Measurements from ENCODE around the gene USH1C. TPM values are rescaled to one million over a fixed set of nuclear protein-coding genes. Genes with fewer than 3 reads are reported as not detected.

The USH1C gene
- polyA plus RNA-seq, 1 donor, result 269 TPM

DNA sequence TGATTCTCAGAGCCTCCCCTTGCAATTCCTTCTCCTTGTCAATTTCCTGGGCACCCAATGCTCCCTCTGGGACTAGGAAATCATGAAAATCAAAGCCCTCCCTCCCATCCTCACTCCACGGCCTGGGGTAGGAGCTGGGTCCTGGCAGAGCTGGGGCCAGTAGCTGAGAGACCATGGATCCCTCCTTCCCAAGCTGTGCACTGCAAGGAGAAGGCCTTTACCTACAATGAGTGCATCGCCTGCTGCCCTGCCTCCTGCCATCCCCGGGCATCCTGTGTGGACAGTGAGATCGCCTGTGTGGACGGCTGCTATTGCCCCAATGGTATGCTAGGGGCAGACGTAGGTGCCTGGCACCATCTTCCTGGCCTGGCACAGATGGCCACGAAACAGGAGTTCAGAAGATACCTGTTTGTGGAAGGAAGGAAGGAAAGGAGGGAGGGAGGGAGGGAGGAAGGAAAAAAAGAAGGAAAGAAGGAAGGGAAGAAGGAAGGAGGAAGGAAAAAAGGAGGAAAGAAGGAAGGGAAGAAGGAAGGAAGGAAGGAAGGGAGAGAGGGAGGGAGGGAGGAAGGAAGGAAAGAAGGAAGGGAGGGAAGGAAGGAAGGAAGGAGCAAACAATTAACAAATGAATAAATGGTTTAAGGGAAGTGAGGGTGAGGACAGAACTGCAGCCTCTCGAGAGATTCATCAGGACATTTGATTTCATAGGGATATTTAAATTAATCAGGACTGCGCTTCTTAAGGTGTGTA lies 15.3 kb upstream of the USH1C start:
- DNase-seq, result no peak
- no peak overlapping the region for H3K27ac ChIP-seq (ENCODE audit: low read length)
- H3K36me3 ChIP-seq (ENCODE audit: control insufficient read depth, insufficient read depth, low read length), result no peaks in the 10 kb centered on the region
- no peak overlapping the region for H3K4me3 ChIP-seq (ENCODE audit: low read length)
- H3K27me3 ChIP-seq (ENCODE audit: control insufficient read depth, insufficient read depth, low read length), result no peaks in the 10 kb centered on the region
- H3K4me1 ChIP-seq (ENCODE audit: control insufficient read depth, insufficient read depth, low read length), result peaks cover 11% of the 10 kb centered on the region
- no peaks in the 10 kb centered on the region for H3K9me3 ChIP-seq (ENCODE audit: control insufficient read depth, low read depth, low read length)
- WGBS (ENCODE audit: insufficient coverage, low lambda C conversion rate), result 83% methylated on average over 3 of the region's 9 CpGs

- H3K4me3 ChIP-seq (ENCODE audit: low read length), result no peak overlapping the region
- H3K9me3 ChIP-seq (ENCODE audit: control insufficient read depth, low read depth, low read length), result no peaks in the 10 kb centered on the region
- H3K36me3 ChIP-seq (ENCODE audit: control insufficient read depth, insufficient read depth, low read length), result no peaks in the 10 kb centered on the region
- H3K27me3 ChIP-seq (ENCODE audit: control insufficient read depth, insufficient read depth, low read length), result no peaks in the 10 kb centered on the region
- H3K27ac ChIP-seq (ENCODE audit: low read length), result no peak overlapping the region
- no CpG with 5 or more reads among the region's 9 CpGs for WGBS (ENCODE audit: insufficient coverage, low lambda C conversion rate)
- peaks cover 11% of the 10 kb centered on the region for H3K4me1 ChIP-seq (ENCODE audit: control insufficient read depth, insufficient read depth, low read length)
- DNase-seq, result no peak
These were observed 14.7 kb upstream of the USH1C start for GRCh38 chr11:17558916-17559315.

GRCh38 chr11:17558025-17558780 lies 14.0 kb upstream of the USH1C start:
- H3K27me3 ChIP-seq (ENCODE audit: control insufficient read depth, insufficient read depth, low read length), result no peaks in the 10 kb centered on the region
- no peak for DNase-seq
- peaks cover 10% of the 10 kb centered on the region for H3K4me1 ChIP-seq (ENCODE audit: control insufficient read depth, insufficient read depth, low read length)
- no CpG with 5 or more reads among the region's 15 CpGs for WGBS (ENCODE audit: insufficient coverage, low lambda C conversion rate)
- no peaks in the 10 kb centered on the region for H3K9me3 ChIP-seq (ENCODE audit: control insufficient read depth, low read depth, low read length)
- no peak overlapping the region for H3K4me3 ChIP-seq (ENCODE audit: low read length)
- no peaks in the 10 kb centered on the region for H3K36me3 ChIP-seq (ENCODE audit: control insufficient read depth, insufficient read depth, low read length)
- no peak overlapping the region for H3K27ac ChIP-seq (ENCODE audit: low read length)

DNA sequence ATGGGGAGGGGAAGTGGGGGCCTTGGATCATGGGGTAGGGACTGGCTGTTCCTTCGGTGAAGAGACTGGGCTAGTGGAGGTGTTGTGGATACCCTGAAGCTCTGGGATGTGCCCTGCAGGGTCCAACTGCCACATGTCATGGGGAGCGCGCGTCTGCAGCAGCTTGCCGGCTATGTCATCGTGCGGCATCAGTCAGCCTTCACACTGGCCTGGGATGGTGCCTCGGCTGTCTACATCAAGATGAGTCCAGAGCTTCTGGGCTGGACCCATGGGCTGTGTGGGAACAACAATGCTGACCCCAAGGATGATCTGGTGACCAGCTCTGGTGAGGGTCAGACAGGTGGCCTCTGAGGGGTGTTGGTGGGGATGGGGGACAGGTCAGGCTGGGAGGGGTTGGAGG lies 12.8 kb upstream of the USH1C start:
- no peak for DNase-seq
- Histone ChIP-seq H3K9me3 (ENCODE audit: control insufficient read depth, low read depth, low read length) (no peaks in the 10 kb centered on the region), H3K4me3 (ENCODE audit: low read length) (no peak overlapping the region), H3K4me1 (ENCODE audit: control insufficient read depth, insufficient read depth, low read length) (peaks cover 5% of the 10 kb centered on the region), H3K36me3 (ENCODE audit: control insufficient read depth, insufficient read depth, low read length) (no peaks in the 10 kb centered on the region), H3K27me3 (ENCODE audit: control insufficient read depth, insufficient read depth, low read length) (no peaks in the 10 kb centered on the region), H3K27ac (ENCODE audit: low read length) (no peak overlapping the region)
- WGBS (ENCODE audit: insufficient coverage, low lambda C conversion rate), result no CpG with 5 or more reads among the region's 8 CpGs

- 100% methylated on average over 1 of the region's 4 CpGs for WGBS (ENCODE audit: insufficient coverage, low lambda C conversion rate)
- H3K4me1 ChIP-seq (ENCODE audit: control insufficient read depth, insufficient read depth, low read length), result no peaks in the 10 kb centered on the region
- no peaks in the 10 kb centered on the region for H3K36me3 ChIP-seq (ENCODE audit: control insufficient read depth, insufficient read depth, low read length)
- no peak overlapping the region for H3K27ac ChIP-seq (ENCODE audit: low read length)
- H3K9me3 ChIP-seq (ENCODE audit: control insufficient read depth, low read depth, low read length), result no peaks in the 10 kb centered on the region
- DNase-seq, result no peak
- no peaks in the 10 kb centered on the region for H3K27me3 ChIP-seq (ENCODE audit: control insufficient read depth, insufficient read depth, low read length)
- H3K4me3 ChIP-seq (ENCODE audit: low read length), result no peak overlapping the region
These were observed 10.3 kb upstream of the USH1C start for GRCh38 chr11:17554487-17554886.

GRCh38 chr11:17553249-17553546 lies 9.0 kb upstream of the USH1C start:
- Histone ChIP-seq H3K9me3 (ENCODE audit: control insufficient read depth, low read depth, low read length) (no peaks in the 10 kb centered on the region), H3K36me3 (ENCODE audit: control insufficient read depth, insufficient read depth, low read length) (no peaks in the 10 kb centered on the region), H3K27ac (ENCODE audit: low read length) (no peak overlapping the region), H3K4me3 (ENCODE audit: low read length) (no peak overlapping the region), H3K27me3 (ENCODE audit: control insufficient read depth, insufficient read depth, low read length) (no peaks in the 10 kb centered on the region), H3K4me1 (ENCODE audit: control insufficient read depth, insufficient read depth, low read length) (peaks cover under 1% of the 10 kb centered on the region)
- DNase-seq, result no peak
- no CpG with 5 or more reads among the region's 7 CpGs for WGBS (ENCODE audit: insufficient coverage, low lambda C conversion rate)

- Histone ChIP-seq H3K27me3 (ENCODE audit: control insufficient read depth, insufficient read depth, low read length) (no peaks in the 10 kb centered on the region), H3K4me3 (ENCODE audit: low read length) (no peak overlapping the region), H3K36me3 (ENCODE audit: control insufficient read depth, insufficient read depth, low read length) (no peaks in the 10 kb centered on the region), H3K4me1 (ENCODE audit: control insufficient read depth, insufficient read depth, low read length) (peaks cover 5% of the 10 kb centered on the region), H3K27ac (ENCODE audit: low read length) (no peak overlapping the region), H3K9me3 (ENCODE audit: control insufficient read depth, low read depth, low read length) (no peaks in the 10 kb centered on the region)
- no peak for DNase-seq
- WGBS (ENCODE audit: insufficient coverage, low lambda C conversion rate), result no CpG with 5 or more reads among the region's 10 CpGs
These were observed 8.4 kb upstream of the USH1C start for GRCh38 chr11:17552392-17553248.

- H3K4me3 ChIP-seq (ENCODE audit: low read length), result no peak overlapping the region
- no peaks in the 10 kb centered on the region for H3K9me3 ChIP-seq (ENCODE audit: control insufficient read depth, low read depth, low read length)
- H3K4me1 ChIP-seq (ENCODE audit: control insufficient read depth, insufficient read depth, low read length), result peaks cover 11% of the 10 kb centered on the region
- H3K36me3 ChIP-seq (ENCODE audit: control insufficient read depth, insufficient read depth, low read length), result no peaks in the 10 kb centered on the region
- peaks cover 2% of the 10 kb centered on the region for H3K27me3 ChIP-seq (ENCODE audit: control insufficient read depth, insufficient read depth, low read length)
- H3K27ac ChIP-seq (ENCODE audit: low read length), result no peak overlapping the region
- WGBS (ENCODE audit: insufficient coverage, low lambda C conversion rate), result no CpG with 5 or more reads among the region's 4 CpGs
- no peak for DNase-seq
These were observed 7.8 kb upstream of the USH1C start for GRCh38 chr11:17552041-17552355.

DNA sequence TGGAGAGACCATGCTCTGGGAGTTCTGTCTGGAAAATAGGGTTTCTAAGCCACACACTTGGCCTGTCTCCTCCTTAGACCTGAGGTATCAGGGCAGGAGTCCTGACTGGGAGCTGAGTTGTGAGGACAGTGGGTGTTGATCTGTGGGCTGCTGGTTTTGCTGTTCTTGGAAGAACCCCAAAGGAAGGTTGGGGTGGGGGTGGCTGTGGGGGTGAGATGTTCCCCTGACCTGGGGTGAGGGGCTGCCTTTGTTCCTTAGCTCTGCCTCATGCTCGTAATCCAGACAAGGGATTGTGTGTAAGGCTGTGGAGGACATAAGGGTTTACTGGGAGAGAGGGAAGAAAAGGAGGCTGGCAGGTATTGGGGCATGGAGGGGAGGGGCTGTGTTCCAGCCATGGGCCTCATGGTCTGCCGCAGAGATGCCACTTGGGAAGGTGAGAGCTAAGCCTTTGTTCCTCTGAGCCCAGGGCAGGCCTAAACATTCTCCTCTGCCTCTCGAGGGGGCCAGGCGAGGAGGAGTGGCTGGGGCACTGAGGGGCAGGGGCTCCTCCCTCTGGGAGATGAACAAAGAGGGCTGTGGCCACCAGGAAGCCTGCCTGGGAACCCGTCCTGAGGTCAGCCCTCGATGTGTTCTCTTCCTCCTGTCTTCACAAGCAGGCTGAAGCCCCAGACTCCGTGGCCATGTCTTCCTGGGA lies 7.3 kb upstream of the USH1C start:
- no peak overlapping the region for H3K4me3 ChIP-seq (ENCODE audit: low read length)
- peaks cover 3% of the 10 kb centered on the region for H3K27me3 ChIP-seq (ENCODE audit: control insufficient read depth, insufficient read depth, low read length)
- DNase-seq, result no peak
- H3K36me3 ChIP-seq (ENCODE audit: control insufficient read depth, insufficient read depth, low read length), result no peaks in the 10 kb centered on the region
- H3K27ac ChIP-seq (ENCODE audit: low read length), result no peak overlapping the region
- H3K9me3 ChIP-seq (ENCODE audit: control insufficient read depth, low read depth, low read length), result no peaks in the 10 kb centered on the region
- peaks cover 14% of the 10 kb centered on the region for H3K4me1 ChIP-seq (ENCODE audit: control insufficient read depth, insufficient read depth, low read length)
- no CpG with 5 or more reads among the region's 7 CpGs for WGBS (ENCODE audit: insufficient coverage, low lambda C conversion rate)

Data from large intestine (tissue), 3 donors.